Brain pericyte (primary cell): Measurements from ENCODE around the gene CCT6A.
A peak's percentile ranks its signal among the peaks of the same experiment; 100 is the strongest.
"Not testable (repeated sequence)": the region's sequence is repeated elsewhere in the genome, so short reads cannot be mapped to it uniquely, and the experiment has no call there.

Experiments
- DNase-seq: peaks from one replicate; pipeline ENCODE4 v3.0.0-alpha.2; 2012; ENCODE audit warnings: low read depth, low spot score

The CCT6A gene

DNA sequence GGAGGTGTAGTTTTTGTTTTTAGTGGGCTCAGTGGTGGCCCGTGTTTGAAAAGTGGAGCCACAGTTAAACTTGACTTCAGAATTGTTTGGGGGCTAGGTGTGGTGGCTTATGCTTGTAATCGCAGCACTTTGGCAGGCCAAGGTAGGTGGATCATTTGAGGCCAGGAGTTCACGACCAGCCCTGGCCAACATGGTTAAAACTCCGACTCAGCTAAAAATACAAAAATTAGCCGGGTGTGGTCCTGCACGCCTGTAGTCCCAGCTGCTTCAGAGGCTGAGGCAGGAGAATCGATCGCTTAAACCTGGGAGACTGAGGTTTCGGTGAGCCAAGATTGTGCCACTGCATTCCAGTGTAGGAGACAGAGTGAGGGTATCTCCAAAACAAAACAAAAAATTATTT, 1.8 kb downstream of the CCT6A start:
- DNase-seq, result no peak

GRCh38 chr7:56053993-56054392, 2.4 kb downstream of the CCT6A start:
- DNase-seq, result no peak

DNA sequence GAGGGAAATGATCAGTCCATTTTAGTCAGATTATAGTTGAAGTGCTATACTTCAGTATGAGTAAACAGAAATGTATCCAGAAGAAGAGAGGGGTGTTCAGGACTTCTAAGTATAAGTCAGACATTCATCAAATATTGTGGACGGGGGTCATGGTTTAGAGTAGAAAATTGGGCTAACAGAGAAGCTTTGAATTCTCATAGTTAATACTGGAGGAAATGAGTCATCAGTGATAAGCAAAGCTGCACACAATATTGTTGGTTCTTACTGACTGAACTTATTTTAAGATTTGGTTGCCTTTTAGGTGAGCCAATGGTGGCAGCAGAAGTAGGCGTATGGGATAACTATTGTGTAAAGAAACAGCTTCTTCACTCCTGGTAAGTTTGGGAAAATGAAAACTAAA, 10.8 kb downstream of the CCT6A start:
- DNase-seq, result no peak

DNA sequence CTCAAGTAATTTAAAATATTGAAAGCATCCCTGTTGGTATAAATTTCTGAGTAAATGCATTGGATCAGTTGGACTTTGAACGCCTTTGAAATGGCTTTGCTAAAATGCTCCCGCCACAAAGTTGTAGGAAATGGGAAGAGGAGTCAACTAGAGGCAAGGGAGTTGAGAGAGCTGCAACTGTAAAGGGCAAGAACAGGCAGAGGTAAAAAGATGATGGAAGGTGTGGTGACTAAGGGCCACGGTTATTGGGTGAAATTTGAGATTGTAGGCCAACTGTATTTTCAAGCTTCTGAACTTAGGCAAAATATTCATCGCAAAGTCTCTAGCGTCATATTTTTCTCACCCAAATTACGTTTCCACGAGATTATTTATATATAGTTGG, 11.9 kb downstream of the CCT6A start:
- DNase-seq, result no peak

DNA sequence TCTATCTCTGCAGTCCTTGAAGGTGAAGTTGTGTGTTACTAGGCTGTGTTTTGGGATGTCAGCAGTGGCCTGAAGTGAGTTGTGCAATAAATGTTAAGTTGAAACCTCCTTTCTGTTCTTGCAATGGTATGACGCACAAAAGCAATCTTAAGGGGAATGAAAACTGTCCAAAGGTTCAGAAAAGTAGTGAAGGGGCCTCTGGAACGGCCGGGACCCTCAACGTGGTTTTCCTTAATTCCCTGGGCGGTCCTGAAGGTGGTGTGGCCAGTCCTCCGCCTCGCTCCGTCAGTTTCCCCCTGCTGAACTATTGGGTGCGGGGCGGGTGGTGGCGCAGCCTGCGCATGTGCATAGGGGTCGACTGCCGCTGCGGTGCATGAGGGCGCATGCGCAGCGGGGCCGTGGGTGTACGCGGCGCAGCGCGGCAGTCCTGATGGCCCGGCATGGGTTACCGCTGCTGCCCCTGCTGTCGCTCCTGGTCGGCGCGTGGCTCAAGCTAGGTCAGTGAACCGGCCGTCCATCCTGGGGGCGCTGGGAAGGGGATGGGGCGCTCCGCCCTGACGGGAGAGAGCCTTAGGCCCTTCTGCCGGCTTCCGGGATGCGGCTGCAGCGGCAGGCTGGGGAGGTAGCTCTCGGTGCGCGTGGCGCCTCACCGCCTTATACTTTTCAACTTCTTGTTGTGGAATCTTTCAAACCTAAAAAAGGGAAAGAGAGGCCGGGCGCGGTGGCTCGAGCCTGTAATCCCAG, 12.5 kb downstream of the CCT6A start, which contains the start of gene SUMF2:
SUMF2 (plus strand) TSS at position 405 of the 744 bp plus-strand sequence; CDS start at position 431, 26 bp downstream.
- DNase-seq, result peak; percentile 67

- not testable (repeated sequence) for DNase-seq
Observed at GRCh38 chr7:56066376-56066775, 14.8 kb downstream of the CCT6A start.

DNA sequence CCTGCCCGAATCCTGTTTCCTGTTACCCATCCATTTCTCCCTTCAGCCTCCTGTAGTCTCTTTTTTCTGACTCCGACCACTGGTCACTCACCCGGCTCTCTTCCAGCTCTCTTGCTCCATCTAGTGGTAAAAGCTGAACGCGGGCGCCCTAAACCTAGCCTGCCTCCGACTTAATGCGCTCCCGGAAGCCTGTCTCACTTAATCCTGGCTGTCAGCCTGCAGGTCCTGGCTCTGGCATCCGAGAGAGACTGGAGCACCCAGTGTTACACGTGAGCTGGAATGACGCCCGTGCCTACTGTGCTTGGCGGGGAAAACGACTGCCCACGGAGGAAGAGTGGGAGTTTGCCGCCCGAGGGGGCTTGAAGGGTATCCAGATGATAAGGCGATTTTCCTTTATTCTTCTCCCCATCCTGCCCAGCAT, 22.8 kb downstream of the CCT6A start:
- no peak for DNase-seq

GRCh38 chr7:56077681-56078080, 26.1 kb downstream of the CCT6A start:
- no peak for DNase-seq

DNA sequence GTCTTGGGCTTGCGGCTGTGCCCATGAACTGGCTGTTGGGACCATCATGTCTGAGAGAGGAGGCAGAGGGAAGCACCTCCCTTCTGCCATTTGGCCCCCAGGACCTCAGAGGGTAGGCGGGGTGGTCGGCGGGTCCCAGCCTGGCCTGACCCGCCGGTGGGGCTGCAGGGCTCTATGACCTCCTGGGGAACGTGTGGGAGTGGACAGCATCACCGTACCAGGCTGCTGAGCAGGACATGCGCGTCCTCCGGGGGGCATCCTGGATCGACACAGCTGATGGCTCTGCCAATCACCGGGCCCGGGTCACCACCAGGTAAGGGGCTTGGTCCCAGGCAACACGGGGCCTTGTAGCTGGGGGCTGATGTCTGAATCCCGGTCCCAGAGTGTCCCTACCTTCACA, 26.6 kb downstream of the CCT6A start:
- DNase-seq, result no peak

DNA sequence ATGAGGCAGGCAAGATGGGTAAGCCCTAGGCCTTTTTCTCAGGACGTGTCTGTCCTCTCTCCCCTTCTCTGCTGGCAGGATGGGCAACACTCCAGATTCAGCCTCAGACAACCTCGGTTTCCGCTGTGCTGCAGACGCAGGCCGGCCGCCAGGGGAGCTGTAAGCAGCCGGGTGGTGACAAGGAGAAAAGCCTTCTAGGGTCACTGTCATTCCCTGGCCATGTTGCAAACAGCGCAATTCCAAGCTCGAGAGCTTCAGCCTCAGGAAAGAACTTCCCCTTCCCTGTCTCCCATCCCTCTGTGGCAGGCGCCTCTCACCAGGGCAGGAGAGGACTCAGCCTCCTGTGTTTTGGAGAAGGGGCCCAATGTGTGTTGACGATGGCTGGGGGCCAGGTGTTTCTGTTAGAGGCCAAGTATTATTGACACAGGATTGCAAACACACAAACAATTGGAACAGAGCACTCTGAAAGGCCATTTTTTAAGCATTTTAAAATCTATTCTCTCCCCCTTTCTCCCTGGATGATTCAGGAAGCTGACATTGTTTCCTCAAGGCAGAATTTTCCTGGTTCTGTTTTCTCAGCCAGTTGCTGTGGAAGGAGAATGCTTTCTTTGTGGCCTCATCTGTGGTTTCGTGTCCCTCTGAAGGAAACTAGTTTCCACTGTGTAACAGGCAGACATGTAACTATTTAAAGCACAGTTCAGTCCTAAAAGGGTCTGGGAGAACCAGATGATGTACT, 28.1 kb downstream of the CCT6A start:
- DNase-seq, result no peak

DNA sequence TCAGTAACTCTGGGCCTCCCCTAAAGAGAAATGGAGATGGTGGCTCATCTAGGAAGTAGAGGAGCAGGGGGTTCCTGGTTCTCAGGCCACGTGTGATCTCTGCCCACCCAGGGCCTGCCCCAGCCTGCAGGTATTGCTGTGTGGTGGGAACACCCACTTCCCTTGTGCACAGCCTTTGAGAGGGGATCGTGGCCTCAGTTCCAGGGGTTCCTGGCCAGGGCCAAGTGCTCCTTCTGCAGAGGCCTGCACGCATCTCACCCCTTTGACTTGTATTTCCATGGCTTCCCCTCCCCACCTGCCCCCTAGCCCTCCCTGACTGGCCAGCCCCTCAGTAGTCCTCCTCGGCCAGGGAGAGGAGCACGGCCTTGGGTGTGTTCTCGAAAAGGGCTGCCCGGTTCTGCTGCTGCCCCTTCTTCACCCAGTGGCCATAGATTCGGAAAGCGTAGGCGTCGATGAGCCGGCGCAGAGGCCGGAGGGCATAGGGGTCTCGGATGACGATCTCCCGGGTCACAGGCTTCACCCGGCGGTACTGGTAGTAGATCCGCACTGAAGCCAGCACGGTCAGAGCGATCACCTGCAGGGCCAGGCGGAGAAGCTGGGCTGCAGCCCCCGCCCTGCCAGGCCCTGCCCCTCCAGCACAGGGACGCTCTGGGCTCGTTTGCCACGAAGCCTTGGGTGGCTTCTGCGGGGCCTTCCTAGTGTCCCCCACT, 29.3 kb downstream of the CCT6A start:
- not testable (repeated sequence) for DNase-seq

GRCh38 chr7:56081626-56082340, 30.2 kb downstream of the CCT6A start:
- no peak for DNase-seq

DNA sequence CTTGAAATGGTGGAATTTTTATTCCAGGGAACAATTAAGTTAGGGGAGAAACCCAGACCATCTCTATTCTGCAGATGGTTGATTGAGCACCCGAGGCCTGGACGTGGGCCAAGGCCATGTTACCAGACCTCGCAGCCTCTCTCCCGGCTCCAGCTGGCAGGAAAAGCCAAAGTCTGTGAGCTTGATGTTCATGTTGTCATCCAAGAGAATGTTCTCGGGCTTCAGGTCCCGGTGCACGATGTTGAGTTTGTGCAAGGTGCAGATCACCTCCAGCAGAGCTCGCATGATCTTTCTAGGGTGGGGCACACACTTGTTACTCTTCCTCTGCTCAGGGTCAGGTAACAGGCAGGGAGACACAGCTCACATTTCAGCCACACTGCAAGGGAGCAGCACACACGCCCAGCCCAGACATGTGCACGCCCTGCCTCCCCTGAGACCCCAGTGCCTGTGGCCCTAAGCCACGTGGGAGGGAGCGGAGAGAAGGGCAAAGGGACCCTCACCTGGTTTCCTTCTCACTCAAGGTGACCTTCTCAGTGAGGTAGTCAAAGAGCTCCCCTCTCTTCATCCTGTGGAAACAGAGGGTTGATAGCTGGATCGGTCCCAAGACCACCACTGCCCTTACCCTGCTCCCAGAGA, 31.7 kb downstream of the CCT6A start:
- DNase-seq, result no peak

DNA sequence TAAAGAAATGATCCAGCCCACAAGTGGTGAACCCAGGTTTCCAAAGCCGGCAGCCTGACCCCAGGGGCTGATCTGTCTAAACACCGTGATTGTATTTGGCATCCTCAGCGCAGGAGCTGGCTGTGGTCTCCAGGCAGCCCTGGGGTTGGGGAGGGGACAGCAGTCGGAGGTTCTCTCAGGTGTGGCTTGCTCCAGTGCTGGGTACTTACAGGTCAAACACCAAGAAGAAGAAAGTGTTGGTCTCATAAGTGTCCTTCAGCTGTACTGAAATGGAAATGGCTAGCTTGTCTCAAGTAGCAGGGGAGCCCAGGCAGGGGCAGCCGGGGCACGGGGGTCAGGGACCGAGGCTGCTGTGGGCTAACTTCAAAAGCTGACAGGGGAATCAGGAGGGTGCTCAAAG, 35.2 kb downstream of the CCT6A start:
- no peak for DNase-seq

DNA sequence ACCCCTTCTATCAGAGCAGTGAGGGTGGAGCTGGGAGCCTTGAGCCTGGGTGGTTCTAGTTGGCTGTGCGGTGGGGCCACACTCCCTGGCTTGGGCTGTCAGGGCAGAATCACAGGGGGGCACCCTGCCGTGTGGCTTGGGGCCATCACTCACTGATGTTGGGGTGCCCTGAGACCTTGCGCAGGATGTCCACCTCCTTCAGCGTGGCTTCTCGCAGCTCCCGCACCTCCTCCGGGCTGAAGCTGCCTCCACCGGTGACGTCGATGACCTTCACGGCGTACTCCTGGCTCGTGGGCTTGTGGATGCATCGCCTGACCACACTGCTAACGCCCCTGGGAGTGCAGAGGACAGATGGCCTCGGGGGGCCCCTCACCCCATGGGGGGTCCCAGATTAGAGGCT, 35.9 kb downstream of the CCT6A start:
- no peak for DNase-seq

- DNase-seq, result no peak
Observed at GRCh38 chr7:56091591-56091990, 40.0 kb downstream of the CCT6A start.

DNA sequence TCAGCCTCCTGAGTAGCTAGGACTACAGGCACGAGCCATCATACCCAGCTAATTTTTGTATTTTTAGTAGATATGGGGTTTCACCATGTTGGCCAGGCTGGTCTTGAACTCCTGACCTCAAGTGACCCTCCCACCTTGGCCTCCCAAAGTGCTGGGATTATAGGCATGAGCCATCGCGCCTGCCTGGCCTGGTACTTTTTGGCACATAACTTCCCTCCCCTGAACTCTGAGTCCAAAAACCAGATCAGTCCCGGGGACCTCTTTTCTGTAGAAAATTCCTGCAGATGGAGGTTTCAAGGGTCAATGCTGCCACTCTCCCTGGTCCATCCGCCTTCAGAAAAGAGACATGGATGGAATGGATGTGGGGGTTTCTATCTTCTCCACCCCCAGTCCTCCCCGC, 40.8 kb downstream of the CCT6A start:
- DNase-seq, result not testable (repeated sequence)

- peak; percentile 60 for DNase-seq
Observed at GRCh38 chr7:56092789-56093531, 41.4 kb downstream of the CCT6A start, which contains the start of gene PHKG1. PHKG1 (minus strand) TSS chr7:56092952; CDS start chr7:56088941, 4,011 bp downstream.

- no peak for DNase-seq
Observed at GRCh38 chr7:56097700-56098099, 46.1 kb downstream of the CCT6A start.
